OCI-LY7 (cell line): ENCODE results near the gene ANKRD13B. TPM values are rescaled to one million over a fixed set of nuclear protein-coding genes. Genes with fewer than 3 reads are reported as not detected.

Experiments used
- BruUV-seq: library from RNA; stranded (reverse); fragments of 400-500 nt; replicated peaks from 2 replicates; lab custom pipeline; 2021; lab: Mats Ljungman, UMichigan
- CTCF ChIA-PET: fragments of 300-600 bp; sonication (Branson Sonifier 250); formaldehyde crosslinking; loops from one replicate; lab custom pipeline; 2022; ENCODE audit warnings: antibody characterized with exemption; ENCODE audit not compliant: unreplicated experiment; lab: Charles Lee
- POLR2A ChIA-PET: fragments of 300-600 bp; sonication (Branson Sonifier 250); formaldehyde crosslinking; loops from one replicate; lab custom pipeline; 2022; ENCODE audit warnings: antibody characterized with exemption; lab: Charles Lee
- DNase-seq: peaks from one replicate; pipeline ENCODE4 v3.0.0-alpha.2; 2015; ENCODE audit warnings: low spot score
- H2AFZ ChIP-seq: fragments of 200-600 bp; sonication (generic), shearing (Covaris generic); 2 replicates; pipeline ENCODE4 v1.6.1; 2014; ENCODE audit warnings: mild to moderate bottlenecking, antibody characterized with exemption, low read length, moderate library complexity
- H3K27ac ChIP-seq: fragments of 200-600 bp; sonication (generic); 2 replicates; pipeline ENCODE4 v1.5.1; 2014; ENCODE audit warnings: mixed run types, low read depth, mild to moderate bottlenecking, moderate library complexity, low read length, inconsistent platforms; ENCODE audit not compliant: poor library complexity, severe bottlenecking
- H3K36me3 ChIP-seq: fragments of 200-600 bp; sonication (generic); 2 replicates; pipeline ENCODE4 v1.6.1; 2014; ENCODE audit warnings: mild to moderate bottlenecking, antibody characterized with exemption, low read length, moderate library complexity, mixed read lengths; ENCODE audit not compliant: insufficient read depth
- H3K4me1 ChIP-seq: fragments of 200-600 bp; sonication (generic); 2 replicates; pipeline ENCODE4 v1.5.1; 2014; ENCODE audit warnings: mild to moderate bottlenecking, low read length; ENCODE audit not compliant: insufficient read depth, poor library complexity, severe bottlenecking
- H3K4me2 ChIP-seq: fragments of 200-600 bp; sonication (generic); 2 replicates; pipeline ENCODE4 v1.6.1; 2014; ENCODE audit warnings: mild to moderate bottlenecking, low read length
- H3K4me3 ChIP-seq: fragments of 200-600 bp; sonication (generic); 2 replicates; pipeline ENCODE4 v1.5.1; 2014; ENCODE audit warnings: mild to moderate bottlenecking, low read depth, low read length; ENCODE audit not compliant: poor library complexity, severe bottlenecking
- H3K79me2 ChIP-seq: fragments of 200-600 bp; sonication (generic); 2 replicates; pipeline ENCODE4 v1.6.1; 2016; ENCODE audit warnings: low read depth, mild to moderate bottlenecking, low read length, moderate library complexity, mixed read lengths; ENCODE audit not compliant: insufficient read depth
- H3K9me2 ChIP-seq: fragments of 200-600 bp; sonication (generic); 2 replicates; pipeline ENCODE4 v1.6.1; 2016; ENCODE audit warnings: mild to moderate bottlenecking, low read length, mixed read lengths; ENCODE audit not compliant: insufficient read depth
- H3K9me3 ChIP-seq: fragments of 200-600 bp; sonication (generic); 2 replicates; pipeline ENCODE4 v1.6.1; 2014; ENCODE audit warnings: mild to moderate bottlenecking, mixed run types, low read length, mixed read lengths
- H4K20me1 ChIP-seq: fragments of 200-600 bp; sonication (generic); 2 replicates; pipeline ENCODE4 v1.6.1; 2014; ENCODE audit warnings: mild to moderate bottlenecking, antibody characterized with exemption, low read length, moderate library complexity, mixed read lengths; ENCODE audit not compliant: insufficient read depth
- EZH2phosphoT487 ChIP-seq: fragments of 200-600 bp; sonication (generic); IDR thresholded peaks from 2 replicates; pipeline ENCODE4 v1.6.1; 2018; ENCODE audit warnings: low read depth, borderline replicate concordance, mild to moderate bottlenecking, mixed run types, antibody characterized with exemption, low read length, moderate library complexity, mixed read lengths
- intact Hi-C: fragments of 100-400 bp; cut with micrococcal nuclease; formaldehyde crosslinking; loops from one replicate; pipeline ENCODE4 v1.10.0; 2022; ENCODE audit not compliant: unreplicated experiment
- total RNA-seq, 2 experiments: library from RNA; depleted of rRNA in 1 of 2; stranded (reverse); fragments of >200 nt in 1 of 2; shearing (Covaris generic) in 1 of 2; gene quantifications; 2 replicates each; pipeline ENCODE4 v1.2.3, GENCODE V29; 2014 to 2022
- TF ChIP-seq, protein P1 (sequence below): fragments of 200-600 bp; sonication (generic); conservative IDR thresholded peaks from 2 replicates; pipeline ENCODE4 v1.5.1; 2014; ENCODE audit warnings: mild to moderate bottlenecking, antibody characterized with exemption, low read length, moderate library complexity, mixed read lengths

Gene ANKRD13B
- total RNA-seq, 2 experiments from 2014 or later, result 22.8 to 30.5 TPM

DNA sequence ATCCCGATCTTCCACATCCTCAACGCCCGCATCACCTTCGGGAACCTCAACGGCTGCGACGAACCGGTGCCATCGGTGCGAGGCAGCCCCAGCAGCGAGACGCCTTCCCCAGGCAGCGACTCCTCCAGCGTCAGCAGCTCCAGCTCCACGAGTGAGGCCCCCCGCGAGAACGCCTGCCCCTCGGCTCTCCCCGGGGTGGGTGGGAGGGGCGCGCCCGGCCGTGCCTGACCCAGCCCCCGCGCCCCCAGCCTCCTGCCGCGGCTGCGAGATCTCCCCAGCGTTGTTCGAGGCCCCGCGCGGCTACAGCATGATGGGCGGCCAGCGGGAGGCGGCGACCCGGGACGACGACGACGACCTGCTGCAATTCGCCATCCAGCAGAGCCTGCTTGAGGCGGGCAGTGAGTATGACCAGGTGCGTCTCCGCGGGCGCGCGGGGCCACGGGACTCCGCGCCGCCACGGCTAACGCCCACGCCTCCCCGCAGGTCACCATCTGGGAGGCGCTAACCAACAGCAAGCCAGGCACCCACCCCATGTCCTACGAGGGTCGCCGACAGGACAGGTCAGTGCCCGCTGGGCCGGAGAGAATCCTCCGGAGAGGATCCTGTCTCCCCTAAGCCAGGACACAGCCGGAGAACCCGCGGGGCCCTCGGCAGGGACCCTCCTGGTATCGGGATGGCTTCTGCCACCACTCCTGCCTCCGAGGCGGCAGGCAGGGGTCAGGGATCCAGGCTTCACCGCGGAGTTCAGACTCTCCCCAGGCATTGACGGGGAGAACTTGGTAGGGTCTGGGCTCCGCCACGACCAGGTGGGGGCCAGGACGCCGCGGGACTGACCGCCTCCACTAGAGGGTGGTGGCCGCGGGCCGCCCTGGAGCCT is 19.7 kb downstream of the ANKRD13B start:
- no peaks in the 10 kb centered on the region for H3K9me3 ChIP-seq
- no TSS peak for BruUV-seq
- no peaks in the 10 kb centered on the region for H3K79me2 ChIP-seq
- H3K27ac ChIP-seq, result no peak overlapping the region
- H2AFZ ChIP-seq, result no peak overlapping the region
- H3K9me2 ChIP-seq, result no peaks in the 10 kb centered on the region
- 0 out of 2 replicates have a peak, but pooled peaks cover 10% of the 10 kb centered on the region for H4K20me1 ChIP-seq
- peaks cover 10% of the 10 kb centered on the region; the same call in 1 of the 2 replicates for H3K36me3 ChIP-seq
- intact Hi-C loops, result loop anchor here (1.0 kb wide), 1 partner anchor 18 kb away; no protein-coding TSS in a partner anchor
- TF ChIP-seq, protein P1, sequence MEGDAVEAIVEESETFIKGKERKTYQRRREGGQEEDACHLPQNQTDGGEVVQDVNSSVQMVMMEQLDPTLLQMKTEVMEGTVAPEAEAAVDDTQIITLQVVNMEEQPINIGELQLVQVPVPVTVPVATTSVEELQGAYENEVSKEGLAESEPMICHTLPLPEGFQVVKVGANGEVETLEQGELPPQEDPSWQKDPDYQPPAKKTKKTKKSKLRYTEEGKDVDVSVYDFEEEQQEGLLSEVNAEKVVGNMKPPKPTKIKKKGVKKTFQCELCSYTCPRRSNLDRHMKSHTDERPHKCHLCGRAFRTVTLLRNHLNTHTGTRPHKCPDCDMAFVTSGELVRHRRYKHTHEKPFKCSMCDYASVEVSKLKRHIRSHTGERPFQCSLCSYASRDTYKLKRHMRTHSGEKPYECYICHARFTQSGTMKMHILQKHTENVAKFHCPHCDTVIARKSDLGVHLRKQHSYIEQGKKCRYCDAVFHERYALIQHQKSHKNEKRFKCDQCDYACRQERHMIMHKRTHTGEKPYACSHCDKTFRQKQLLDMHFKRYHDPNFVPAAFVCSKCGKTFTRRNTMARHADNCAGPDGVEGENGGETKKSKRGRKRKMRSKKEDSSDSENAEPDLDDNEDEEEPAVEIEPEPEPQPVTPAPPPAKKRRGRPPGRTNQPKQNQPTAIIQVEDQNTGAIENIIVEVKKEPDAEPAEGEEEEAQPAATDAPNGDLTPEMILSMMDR, result no peak
- TF ChIP-seq EZH2phosphoT487, result no peak
- H3K4me2 ChIP-seq, result peak overlapping the region; percentile 35; the same call in 1 of the 2 replicates
- H3K4me3 ChIP-seq, result no peak overlapping the region
- POLR2A ChIA-PET, result no interaction called here
- no peak for DNase-seq
- CTCF ChIA-PET, result interaction anchor here (1.0 to 1.2 kb wide), 2 partner anchors 8 to 242 kb away, joined by 4 to 5 read pairs; no protein-coding TSS in a partner anchor
- H3K4me1 ChIP-seq, result peaks cover 36% of the 10 kb centered on the region

DNA sequence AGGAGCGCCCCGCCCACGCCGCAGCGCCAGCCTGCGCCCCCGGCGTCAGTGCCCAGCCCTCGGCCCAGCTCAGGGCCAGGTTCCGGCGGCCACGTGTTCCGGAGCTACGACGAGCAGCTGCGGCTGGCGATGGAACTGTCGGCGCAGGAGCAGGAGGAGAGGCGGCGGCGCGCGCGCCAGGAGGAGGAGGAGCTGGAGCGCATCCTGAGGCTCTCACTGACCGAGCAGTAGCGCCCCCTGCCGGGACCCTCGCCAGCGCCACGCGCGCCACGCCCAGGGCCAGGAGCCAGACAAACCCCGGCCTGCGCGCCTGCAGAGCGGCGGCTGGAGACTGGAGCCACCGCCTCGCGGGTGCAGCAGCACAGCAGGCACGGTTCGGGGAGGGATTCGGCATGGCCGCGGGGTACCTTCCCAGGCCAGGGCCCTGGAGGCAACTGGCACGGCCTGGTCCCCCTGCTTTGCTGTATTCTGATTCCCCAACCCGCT is 20.5 kb downstream of the ANKRD13B start:
- H2AFZ ChIP-seq, result no peak overlapping the region
- intact Hi-C loops, result loop anchor here (1.0 kb wide), 1 partner anchor 19 kb away; no protein-coding TSS in a partner anchor
- H3K36me3 ChIP-seq, result peaks cover 10% of the 10 kb centered on the region; the same call in 1 of the 2 replicates
- TF ChIP-seq, protein P1, result peak; percentile 83
- no peak for TF ChIP-seq EZH2phosphoT487
- peak; percentile 74 for DNase-seq
- no peaks in the 10 kb centered on the region for H3K9me2 ChIP-seq
- H3K4me2 ChIP-seq, result peak overlapping the region; percentile 35; the same call in 1 of the 2 replicates
- H3K79me2 ChIP-seq, result no peaks in the 10 kb centered on the region
- POLR2A ChIA-PET, result interaction anchor here (0.6 kb wide), 1 partner anchor 62 kb away, joined by 4 read pairs; no protein-coding TSS in a partner anchor
- no peak overlapping the region for H3K27ac ChIP-seq
- H4K20me1 ChIP-seq, result 0 out of 2 replicates have a peak, but pooled peaks cover 10% of the 10 kb centered on the region
- CTCF ChIA-PET, result interaction anchor here (0.6 to 1.2 kb wide), 3 partner anchors 8 to 243 kb away, joined by 3 to 5 read pairs (median 4); no protein-coding TSS in a partner anchor
- no peaks in the 10 kb centered on the region for H3K9me3 ChIP-seq
- BruUV-seq, result no TSS peak
- peaks cover 43% of the 10 kb centered on the region for H3K4me1 ChIP-seq
- H3K4me3 ChIP-seq, result no peak overlapping the region
